ENCODE measurements around the gene KCNG2. TPM values are rescaled to one million over a fixed set of nuclear protein-coding genes. Genes with fewer than 3 reads are reported as not detected.

Gene KCNG2
- total RNA-seq, 1 experiment from 2014 or later = not detected

DNA sequence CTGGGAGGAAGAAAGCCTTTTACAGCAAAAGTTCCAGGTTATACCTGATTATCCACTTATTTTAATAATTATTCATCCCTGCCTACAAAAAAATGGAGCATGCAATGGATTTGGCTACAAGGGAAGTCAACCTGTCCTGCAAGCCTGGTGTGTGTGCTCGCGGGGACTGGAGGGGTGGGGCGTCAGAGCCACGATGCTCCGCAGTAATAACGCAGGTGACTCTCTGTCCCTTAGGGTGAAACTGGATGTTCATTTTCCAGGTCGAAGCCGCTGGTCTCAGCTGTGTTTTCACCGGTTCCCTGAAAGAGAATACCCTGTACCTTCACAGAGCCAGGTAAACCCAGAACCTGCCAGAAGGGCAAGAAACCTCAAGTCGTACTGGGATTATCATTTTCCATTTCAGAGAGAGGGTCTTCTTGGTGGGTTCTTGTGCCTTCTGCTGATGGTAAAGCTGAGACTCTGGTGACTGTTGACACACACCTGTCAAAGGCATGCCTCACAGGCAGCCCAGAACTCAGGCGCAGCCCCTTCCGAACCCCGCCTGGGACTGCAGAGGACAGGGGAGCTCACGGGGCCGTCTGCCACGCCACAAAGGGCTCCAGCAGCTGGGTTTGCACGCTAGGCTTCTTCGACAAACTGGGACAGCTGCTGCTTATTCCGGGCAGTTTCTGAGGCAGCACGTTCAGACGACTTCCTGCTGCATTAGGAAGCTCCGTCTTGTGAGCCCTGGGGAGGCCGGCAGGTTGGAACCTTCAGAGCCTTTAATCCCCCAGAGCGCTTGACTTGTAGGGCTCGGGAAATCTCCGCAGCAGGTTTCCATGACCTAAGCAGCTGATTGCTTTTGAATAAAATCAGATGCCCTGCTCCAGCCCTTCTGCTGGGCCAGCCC is 58.6 kb downstream of the KCNG2 start:
- CTCF ChIA-PET = no interaction called here
- POLR2A ChIA-PET = no interaction called here

More for the DNA sequence above, 58.6 kb downstream of the KCNG2 start:
- no peak for TF ChIP-seq RAD21 (IDR thresholded peaks at IDR 0.05; ENCODE audit: low read depth)
- TF ChIP-seq, protein P1, sequence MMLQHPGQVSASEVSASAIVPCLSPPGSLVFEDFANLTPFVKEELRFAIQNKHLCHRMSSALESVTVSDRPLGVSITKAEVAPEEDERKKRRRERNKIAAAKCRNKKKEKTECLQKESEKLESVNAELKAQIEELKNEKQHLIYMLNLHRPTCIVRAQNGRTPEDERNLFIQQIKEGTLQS (IDR thresholded peaks at IDR 0.05) = no peak
- no peak for TF ChIP-seq YY1 (IDR thresholded peaks at IDR 0.05; ENCODE audit: extremely low read depth, insufficient replicate concordance, low read depth, low read length)
- no peak for TF ChIP-seq ELF1 (IDR thresholded peaks at IDR 0.05; ENCODE audit: borderline replicate concordance, low read depth)
- TF ChIP-seq POLR2AphosphoS5 (IDR thresholded peaks at IDR 0.05; ENCODE audit: low read depth, low read length) = no peak
- no peak for TF ChIP-seq ZNF274 (IDR thresholded peaks at IDR 0.05; ENCODE audit: low read depth, low read length)
- TF ChIP-seq, protein P2, sequence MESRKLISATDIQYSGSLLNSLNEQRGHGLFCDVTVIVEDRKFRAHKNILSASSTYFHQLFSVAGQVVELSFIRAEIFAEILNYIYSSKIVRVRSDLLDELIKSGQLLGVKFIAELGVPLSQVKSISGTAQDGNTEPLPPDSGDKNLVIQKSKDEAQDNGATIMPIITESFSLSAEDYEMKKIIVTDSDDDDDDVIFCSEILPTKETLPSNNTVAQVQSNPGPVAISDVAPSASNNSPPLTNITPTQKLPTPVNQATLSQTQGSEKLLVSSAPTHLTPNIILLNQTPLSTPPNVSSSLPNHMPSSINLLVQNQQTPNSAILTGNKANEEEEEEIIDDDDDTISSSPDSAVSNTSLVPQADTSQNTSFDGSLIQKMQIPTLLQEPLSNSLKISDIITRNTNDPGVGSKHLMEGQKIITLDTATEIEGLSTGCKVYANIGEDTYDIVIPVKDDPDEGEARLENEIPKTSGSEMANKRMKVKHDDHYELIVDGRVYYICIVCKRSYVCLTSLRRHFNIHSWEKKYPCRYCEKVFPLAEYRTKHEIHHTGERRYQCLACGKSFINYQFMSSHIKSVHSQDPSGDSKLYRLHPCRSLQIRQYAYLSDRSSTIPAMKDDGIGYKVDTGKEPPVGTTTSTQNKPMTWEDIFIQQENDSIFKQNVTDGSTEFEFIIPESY (IDR thresholded peaks at IDR 0.05; ENCODE audit: extremely low read depth, insufficient replicate concordance, low read length) = no peak
- TF ChIP-seq, protein P3, sequence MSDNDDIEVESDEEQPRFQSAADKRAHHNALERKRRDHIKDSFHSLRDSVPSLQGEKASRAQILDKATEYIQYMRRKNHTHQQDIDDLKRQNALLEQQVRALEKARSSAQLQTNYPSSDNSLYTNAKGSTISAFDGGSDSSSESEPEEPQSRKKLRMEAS (IDR thresholded peaks at IDR 0.05) = no peak
- TF ChIP-seq EZH2 (IDR thresholded peaks at IDR 0.05) = no peak
- TF ChIP-seq, protein P4, sequence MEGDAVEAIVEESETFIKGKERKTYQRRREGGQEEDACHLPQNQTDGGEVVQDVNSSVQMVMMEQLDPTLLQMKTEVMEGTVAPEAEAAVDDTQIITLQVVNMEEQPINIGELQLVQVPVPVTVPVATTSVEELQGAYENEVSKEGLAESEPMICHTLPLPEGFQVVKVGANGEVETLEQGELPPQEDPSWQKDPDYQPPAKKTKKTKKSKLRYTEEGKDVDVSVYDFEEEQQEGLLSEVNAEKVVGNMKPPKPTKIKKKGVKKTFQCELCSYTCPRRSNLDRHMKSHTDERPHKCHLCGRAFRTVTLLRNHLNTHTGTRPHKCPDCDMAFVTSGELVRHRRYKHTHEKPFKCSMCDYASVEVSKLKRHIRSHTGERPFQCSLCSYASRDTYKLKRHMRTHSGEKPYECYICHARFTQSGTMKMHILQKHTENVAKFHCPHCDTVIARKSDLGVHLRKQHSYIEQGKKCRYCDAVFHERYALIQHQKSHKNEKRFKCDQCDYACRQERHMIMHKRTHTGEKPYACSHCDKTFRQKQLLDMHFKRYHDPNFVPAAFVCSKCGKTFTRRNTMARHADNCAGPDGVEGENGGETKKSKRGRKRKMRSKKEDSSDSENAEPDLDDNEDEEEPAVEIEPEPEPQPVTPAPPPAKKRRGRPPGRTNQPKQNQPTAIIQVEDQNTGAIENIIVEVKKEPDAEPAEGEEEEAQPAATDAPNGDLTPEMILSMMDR (IDR thresholded peaks at IDR 0.05 in 2 of 3, conservative IDR thresholded peaks at IDR 0.05 in 1 of 3; ENCODE audit: borderline replicate concordance in 1 of 3, insufficient read depth in 1 of 3, low read depth in 2 of 3, low read length in 2 of 3) = no peak
- TF ChIP-seq, protein P5, sequence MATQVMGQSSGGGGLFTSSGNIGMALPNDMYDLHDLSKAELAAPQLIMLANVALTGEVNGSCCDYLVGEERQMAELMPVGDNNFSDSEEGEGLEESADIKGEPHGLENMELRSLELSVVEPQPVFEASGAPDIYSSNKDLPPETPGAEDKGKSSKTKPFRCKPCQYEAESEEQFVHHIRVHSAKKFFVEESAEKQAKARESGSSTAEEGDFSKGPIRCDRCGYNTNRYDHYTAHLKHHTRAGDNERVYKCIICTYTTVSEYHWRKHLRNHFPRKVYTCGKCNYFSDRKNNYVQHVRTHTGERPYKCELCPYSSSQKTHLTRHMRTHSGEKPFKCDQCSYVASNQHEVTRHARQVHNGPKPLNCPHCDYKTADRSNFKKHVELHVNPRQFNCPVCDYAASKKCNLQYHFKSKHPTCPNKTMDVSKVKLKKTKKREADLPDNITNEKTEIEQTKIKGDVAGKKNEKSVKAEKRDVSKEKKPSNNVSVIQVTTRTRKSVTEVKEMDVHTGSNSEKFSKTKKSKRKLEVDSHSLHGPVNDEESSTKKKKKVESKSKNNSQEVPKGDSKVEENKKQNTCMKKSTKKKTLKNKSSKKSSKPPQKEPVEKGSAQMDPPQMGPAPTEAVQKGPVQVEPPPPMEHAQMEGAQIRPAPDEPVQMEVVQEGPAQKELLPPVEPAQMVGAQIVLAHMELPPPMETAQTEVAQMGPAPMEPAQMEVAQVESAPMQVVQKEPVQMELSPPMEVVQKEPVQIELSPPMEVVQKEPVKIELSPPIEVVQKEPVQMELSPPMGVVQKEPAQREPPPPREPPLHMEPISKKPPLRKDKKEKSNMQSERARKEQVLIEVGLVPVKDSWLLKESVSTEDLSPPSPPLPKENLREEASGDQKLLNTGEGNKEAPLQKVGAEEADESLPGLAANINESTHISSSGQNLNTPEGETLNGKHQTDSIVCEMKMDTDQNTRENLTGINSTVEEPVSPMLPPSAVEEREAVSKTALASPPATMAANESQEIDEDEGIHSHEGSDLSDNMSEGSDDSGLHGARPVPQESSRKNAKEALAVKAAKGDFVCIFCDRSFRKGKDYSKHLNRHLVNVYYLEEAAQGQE (IDR thresholded peaks at IDR 0.05; ENCODE audit: low read depth) = no peak
- TF ChIP-seq CEBPB (IDR thresholded peaks at IDR 0.05; ENCODE audit: low read depth) = no peak
- TF ChIP-seq EGR1 (IDR thresholded peaks at IDR 0.05; ENCODE audit: low read depth) = no peak
- no TSS peak for BruUV-seq (replicated peaks)
- Histone ChIP-seq H3K9ac (ENCODE audit: low read length) (no peak overlapping the region), H3K9me2 (ENCODE audit: insufficient read depth) (no peaks in the 10 kb centered on the region), H3K79me2 (ENCODE audit: insufficient read depth, low read length) (no peaks in the 10 kb centered on the region), H3K4me1 (ENCODE audit: control insufficient read depth in 1 of 2, insufficient read depth in 2 of 2, low read length in 2 of 2) (no peaks in the 10 kb centered on the region; a peak in 1 of 4 replicates), H3K9me3 (ENCODE audit: control insufficient read depth in 1 of 2, insufficient read depth in 1 of 2, low read depth in 1 of 2, low read length in 2 of 2) (no peaks in the 10 kb centered on the region), H3K4me2 (ENCODE audit: low read length) (no peak overlapping the region), H3K27me3 (ENCODE audit: insufficient read depth, low read length) (0 out of 2 replicates have a peak, but pooled peaks cover 8% of the 10 kb centered on the region), H4K20me1 (ENCODE audit: insufficient read depth) (no peaks in the 10 kb centered on the region), H3K27ac (ENCODE audit: low read depth, low read length) (no peak overlapping the region), H2AFZ (ENCODE audit: low read depth, low read length, poor library complexity, severe bottlenecking) (no peak overlapping the region), H3K4me3 (replicated peaks in 1 of 2; ENCODE audit: low read depth in 1 of 2, low read length in 2 of 2) (no peak overlapping the region), H3K36me3 (ENCODE audit: control insufficient read depth in 1 of 2, insufficient read depth in 2 of 2, low read length in 2 of 2) (no peaks in the 10 kb centered on the region)
- intact Hi-C loops (cut with micrococcal nuclease) = no loop called here
- ATAC-seq (no peak), DNase-seq (ENCODE audit: low read depth, low spot score) (no peak)
- RAD21 ChIA-PET (ENCODE audit: low non-redundant PET in 1 of 2, low total read pairs in 2 of 2, uncharacterized antibody in 2 of 2, unreplicated experiment in 2 of 2) = no interaction called here

All from HCT116 (cell line).